IMR-90 (cell line): ENCODE data around the gene SPTSSB. TPM values are rescaled to one million over a fixed set of nuclear protein-coding genes. Genes with fewer than 3 reads are reported as not detected.

ENCODE experiments used
- ATAC-seq: fragments of 200-7000 bp; cut with Tn5 transposase; 2 replicates; pipeline ENCODE4 v1.9.1; 2020; ENCODE audit warnings: low read depth, mild to moderate bottlenecking, moderate library complexity
- BruUV-seq: library from RNA; stranded (reverse); fragments of 400-500 nt; replicated peaks from 2 replicates; lab custom pipeline; 2021; lab: Mats Ljungman, UMichigan
- CTCF ChIA-PET: fragments of 300-600 bp; formaldehyde crosslinking; extraction: SDS; loops from one replicate; lab custom pipeline; 2021; ENCODE audit warnings: antibody characterized with exemption; lab: Yijun Ruan, JAX
- POLR2A ChIA-PET: fragments of 300-600 bp; sonication (Branson Sonifier 250); formaldehyde crosslinking; loops from one replicate; lab custom pipeline; 2022; ENCODE audit warnings: antibody characterized with exemption; ENCODE audit not compliant: unreplicated experiment; lab: Charles Lee
- DNase-seq: peaks from one replicate; pipeline ENCODE4 v3.0.0; 2013
- H2AFZ ChIP-seq: replicated peaks from 2 replicates; pipeline ENCODE3; 2013; ENCODE audit warnings: low read length, mild to moderate bottlenecking; ENCODE audit not compliant: poor library complexity
- H2AK5ac ChIP-seq: 2 replicates; pipeline ENCODE4 v1.6.1; 2013; ENCODE audit warnings: low read depth, low read length, inconsistent platforms
- H2AK9ac ChIP-seq: replicated peaks from 2 replicates; pipeline ENCODE3; 2013; ENCODE audit warnings: mild to moderate bottlenecking, low read depth, low read length, moderate library complexity; ENCODE audit not compliant: poor library complexity
- H2BK120ac ChIP-seq: 2 replicates; pipeline ENCODE4 v1.6.1; 2013; ENCODE audit warnings: low read depth, low read length, inconsistent platforms
- H2BK15ac ChIP-seq: 3 replicates; pipeline ENCODE4 v1.6.1; 2013; ENCODE audit warnings: low read depth, low read length, inconsistent platforms
- H2BK20ac ChIP-seq: 2 replicates; pipeline ENCODE4 v1.6.1; 2013; ENCODE audit warnings: low read depth, mild to moderate bottlenecking, inconsistent platforms, low read length, moderate library complexity
- H2BK5ac ChIP-seq: 2 replicates; pipeline ENCODE4 v1.6.1; 2013; ENCODE audit warnings: mild to moderate bottlenecking, low read depth, low read length, inconsistent platforms; ENCODE audit not compliant: poor library complexity, severe bottlenecking
- H3K14ac ChIP-seq: replicated peaks from 2 replicates; pipeline ENCODE4 v1.6.1; 2013; ENCODE audit warnings: low read depth, low read length, inconsistent platforms
- H3K18ac ChIP-seq: 2 replicates; pipeline ENCODE4 v1.6.1; 2013; ENCODE audit warnings: low read depth, low read length, control low read depth
- H3K23ac ChIP-seq: 2 replicates; pipeline ENCODE4 v1.6.1; 2013; ENCODE audit warnings: low read depth, low read length, inconsistent platforms
- H3K27ac ChIP-seq: 2 replicates; pipeline ENCODE4 v1.5.1; 2013; ENCODE audit warnings: mild to moderate bottlenecking, control low read depth, low read length; ENCODE audit not compliant: insufficient read depth
- H3K27me3 ChIP-seq: 2 replicates; pipeline ENCODE4 v1.6.1; 2013; ENCODE audit warnings: low read length; ENCODE audit not compliant: control insufficient read depth, insufficient read depth
- H3K36me3 ChIP-seq: 2 replicates; pipeline ENCODE4 v1.6.1; 2013; ENCODE audit warnings: low read length, mixed read lengths; ENCODE audit not compliant: control insufficient read depth, insufficient read depth
- H3K4ac ChIP-seq: 2 replicates; pipeline ENCODE4 v1.6.1; 2013; ENCODE audit warnings: low read depth, low read length, inconsistent platforms
- H3K4me1 ChIP-seq: 2 replicates; pipeline ENCODE4 v1.6.1; 2013; ENCODE audit warnings: low read length, mixed read lengths; ENCODE audit not compliant: control insufficient read depth, insufficient read depth
- H3K4me2 ChIP-seq: 2 replicates; pipeline ENCODE4 v1.6.1; 2013; ENCODE audit warnings: low read depth, mild to moderate bottlenecking, control low read depth, low read length, moderate library complexity
- H3K4me3 ChIP-seq: 2 replicates; pipeline ENCODE4 v1.5.1; 2013; ENCODE audit warnings: low read depth, mild to moderate bottlenecking, control low read depth, low read length, moderate library complexity; ENCODE audit not compliant: insufficient read depth
- H3K56ac ChIP-seq: 2 replicates; pipeline ENCODE4 v1.6.1; 2013; ENCODE audit warnings: low read length, inconsistent platforms; ENCODE audit not compliant: insufficient read depth; ENCODE audit errors: extremely low read depth
- H3K79me1 ChIP-seq, 2 experiments: 2 replicates each; pipeline ENCODE4 v1.6.1; 2013; ENCODE audit warnings: low read length in 2 of 2, inconsistent platforms in 1 of 2, low read depth in 1 of 2
- H3K9ac ChIP-seq: 2 replicates; pipeline ENCODE4 v1.6.1; 2013; ENCODE audit warnings: low read depth, low read length, control low read depth
- H3K9me1 ChIP-seq: 2 replicates; pipeline ENCODE4 v1.6.1; 2013; ENCODE audit warnings: low read length, inconsistent platforms; ENCODE audit not compliant: insufficient read depth
- H3K9me3 ChIP-seq: 2 replicates; pipeline ENCODE4 v1.6.1; 2013; ENCODE audit warnings: low read length; ENCODE audit not compliant: control insufficient read depth, insufficient read depth
- H4K20me1 ChIP-seq: 2 replicates; pipeline ENCODE4 v1.6.1; 2013; ENCODE audit warnings: low read length, inconsistent platforms; ENCODE audit not compliant: insufficient read depth
- H4K5ac ChIP-seq: 2 replicates; pipeline ENCODE4 v1.6.1; 2013; ENCODE audit warnings: mild to moderate bottlenecking, low read depth, low read length, control low read depth
- H4K8ac ChIP-seq, 2 experiments: 2 replicates each; pipeline ENCODE4 v1.6.1; 2013; ENCODE audit warnings: low read depth in 2 of 2, low read length in 2 of 2, control low read depth in 1 of 2, inconsistent platforms in 1 of 2
- H4K91ac ChIP-seq: 2 replicates; pipeline ENCODE4 v1.6.1; 2013; ENCODE audit warnings: low read depth, low read length, inconsistent platforms; ENCODE audit not compliant: insufficient read depth
- CHD1 ChIP-seq: IDR thresholded peaks from 2 replicates; pipeline ENCODE4 v1.6.1; 2012; ENCODE audit warnings: low read depth, low read length, improper control_type of control experiment
- CTCF ChIP-seq: conservative IDR thresholded peaks from 2 replicates; pipeline ENCODE4 v1.5.1; 2012; ENCODE audit warnings: mild to moderate bottlenecking, low read depth, low read length, improper control_type of control experiment
- MXI1 ChIP-seq: IDR thresholded peaks from 2 replicates; pipeline ENCODE4 v1.6.1; 2012; ENCODE audit warnings: low read depth, mild to moderate bottlenecking, low read length, moderate library complexity, borderline replicate concordance
- RAD21 ChIP-seq: IDR thresholded peaks from 2 replicates; pipeline ENCODE4 v1.6.1; 2012; ENCODE audit warnings: low read length, improper control_type of control experiment
- SMC3 ChIP-seq: fragments of 150-350 bp; IDR thresholded peaks from 2 replicates; pipeline ENCODE4 v1.6.1; 2016; ENCODE audit warnings: low read depth, mild to moderate bottlenecking, antibody characterized with exemption, low read length, moderate library complexity
- WGBS, 2 experiments: methylation state at CpG; one replicate each; pipeline versions ENCODE4 v1.1.5 to v1.1.7; 2013; ENCODE audit warnings: missing lambda C conversion rate in 2 of 2; ENCODE audit not compliant: insufficient read length in 1 of 2; ENCODE audit errors: extremely low coverage in 2 of 2; 5-methylcytosine and 5-hydroxymethylcytosine counted together
- dilution Hi-C: fragments of 300-500 bp; cut with HindIII; formaldehyde crosslinking; loops from one replicate; pipeline ENCODE4 v1.14.3; 2018; ENCODE audit warnings: low sequenced_read_pairs; ENCODE audit not compliant: unreplicated experiment
- in situ Hi-C: fragments of 300-500 bp; cut with MboI; formaldehyde crosslinking; loops from 3 replicates; pipeline ENCODE4 v1.14.3; 2019; ENCODE audit warnings: low sequenced_read_pairs, inconsistent platforms, mixed read lengths
- intact Hi-C: fragments of 100-400 bp; cut with micrococcal nuclease; formaldehyde crosslinking; loops from 2 replicates; pipeline ENCODE4 v1.10.0; 2022
- polyA plus RNA-seq, 3 experiments: library from polyadenylated mRNA; depleted of rRNA; stranded (reverse); fragments of >200 nt; gene quantifications; 2 replicates each; pipeline ENCODE4 v1.2.3, GENCODE V29; 2012; ENCODE audit warnings: low replicate concordance in 1 of 3
- total RNA-seq: library from RNA; depleted of rRNA; stranded (reverse); fragments of >200 nt; gene quantifications from 2 replicates; pipeline ENCODE4 v1.2.3, GENCODE V29; 2012

SPTSSB gene
- total and polyA plus RNA-seq, 2 of the 4 experiments (the other 2 are of a cell fraction): not detected

GRCh38 chr3:161319867-161320266 lies 51.5 kb downstream of the SPTSSB start:
- no peak overlapping the region for H4K5ac ChIP-seq
- no peaks in the 10 kb centered on the region for H3K4me1 ChIP-seq
- no peak overlapping the region for H4K8ac ChIP-seq
- H4K91ac ChIP-seq: no peak overlapping the region
- ATAC-seq (no peak), DNase-seq (no peak)
- H3K79me1 ChIP-seq: no peaks in the 10 kb centered on the region
- H3K23ac ChIP-seq: no peak overlapping the region
- no peak for TF ChIP-seq MXI1
- no peak for TF ChIP-seq SMC3
- no peak for TF ChIP-seq RAD21
- TF ChIP-seq CTCF: no peak
- TF ChIP-seq CHD1: no peak
- CTCF ChIA-PET: no interaction called here
- dilution Hi-C loops (no loop called here), intact Hi-C loops (no loop called here), in situ Hi-C loops (no loop called here)
- no peak overlapping the region for H3K4me3 ChIP-seq
- H3K9ac ChIP-seq: no peak overlapping the region
- 0 out of 2 replicates have a peak, but pooled peaks cover 1% of the 10 kb centered on the region for H3K27me3 ChIP-seq
- no peaks in the 10 kb centered on the region for H3K9me1 ChIP-seq
- no peak overlapping the region for H3K18ac ChIP-seq
- H2BK5ac ChIP-seq: no peak overlapping the region
- no peaks in the 10 kb centered on the region for H4K20me1 ChIP-seq
- H3K9me3 ChIP-seq: no peaks in the 10 kb centered on the region
- no TSS peak for BruUV-seq
- H3K27ac ChIP-seq: no peak overlapping the region
- WGBS, 2 experiments: 60% methylated on average over 1 of the region's 3 CpGs; no CpG with 5 or more reads in 1 of the 2 experiments
- no peak overlapping the region for H2AFZ ChIP-seq
- no peak overlapping the region for H2BK20ac ChIP-seq
- POLR2A ChIA-PET: no interaction called here
- no peak overlapping the region for H3K4ac ChIP-seq
- H2AK9ac ChIP-seq: no peak overlapping the region
- no peak overlapping the region for H2BK15ac ChIP-seq
- no peak overlapping the region for H3K56ac ChIP-seq
- H3K4me2 ChIP-seq: no peak overlapping the region
- no peak overlapping the region for H3K14ac ChIP-seq
- H2AK5ac ChIP-seq: no peak overlapping the region
- H2BK120ac ChIP-seq: no peak overlapping the region
- H3K36me3 ChIP-seq: no peaks in the 10 kb centered on the region
